Cardiac muscle cell (in vitro differentiated cells and primary cell): ENCODE results near the gene ACTN4. TPM values are rescaled to one million over a fixed set of nuclear protein-coding genes. Genes with fewer than 3 reads are reported as not detected.
A peak's percentile ranks its signal among the peaks of the same experiment; 100 is the strongest.

ENCODE experiments used
- DNase-seq, 2 donors: peaks; one replicate each; pipeline versions ENCODE4 v3.0.0 to v3.0.0-alpha.2; 2010 to 2017; ENCODE audit warnings: low read depth in 1 of 2, low spot score in 1 of 2
- H3K27ac ChIP-seq: fragments of 200-600 bp; sonication (generic); 2 replicates; pipeline ENCODE4 v1.5.1; 2016
- H3K27me3 ChIP-seq: fragments of 200-600 bp; sonication (generic); 2 replicates; pipeline ENCODE4 v1.6.0; 2016; ENCODE audit warnings: control low read depth
- H3K36me3 ChIP-seq: fragments of 200-600 bp; sonication (generic); 2 replicates; pipeline ENCODE4 v1.5.1; 2016; ENCODE audit warnings: control low read depth
- H3K4me1 ChIP-seq: fragments of 200-600 bp; sonication (generic); 2 replicates; pipeline ENCODE4 v1.8.1; 2017; ENCODE audit warnings: low read depth, mild to moderate bottlenecking, mixed run types
- H3K4me3 ChIP-seq: fragments of 200-600 bp; sonication (generic); 2 replicates; pipeline ENCODE4 v1.5.1; 2016; ENCODE audit warnings: mild to moderate bottlenecking
- H3K9me3 ChIP-seq: fragments of 200-600 bp; sonication (generic); 2 replicates; pipeline ENCODE4 v1.5.1; 2017; ENCODE audit warnings: low read depth, mild to moderate bottlenecking, control low read depth
- polyA plus RNA-seq: library from polyadenylated mRNA; unstranded; fragments of >200 nt; fragmentation: Nextera tagmentation; extraction: Ambion mirVana; gene quantifications from 2 replicates; pipeline ENCODE4 v1.2.1, GENCODE V29; 2016
- total RNA-seq: library from RNA; depleted of rRNA; stranded (reverse); fragments of >200 nt; gene quantifications from 2 replicates; pipeline ENCODE4 v1.2.3, GENCODE V29; 2016
- TF ChIP-seq, protein P1 (sequence below): IDR thresholded peaks from 2 replicates; pipeline ENCODE4 v1.5.1; 2012; ENCODE audit warnings: low read depth, mild to moderate bottlenecking, low read length

The ACTN4 gene
- total and polyA plus RNA-seq, 2 experiments from 2014 or later, result 77.4 to 465 TPM

- Histone ChIP-seq H3K27me3 (no peaks in the 10 kb centered on the region), H3K4me3 (no peak overlapping the region), H3K27ac (no peak overlapping the region), H3K4me1 (peaks cover 12% of the 10 kb centered on the region), H3K9me3 (no peaks in the 10 kb centered on the region), H3K36me3 (peaks cover 9% of the 10 kb centered on the region)
- TF ChIP-seq, protein P1, sequence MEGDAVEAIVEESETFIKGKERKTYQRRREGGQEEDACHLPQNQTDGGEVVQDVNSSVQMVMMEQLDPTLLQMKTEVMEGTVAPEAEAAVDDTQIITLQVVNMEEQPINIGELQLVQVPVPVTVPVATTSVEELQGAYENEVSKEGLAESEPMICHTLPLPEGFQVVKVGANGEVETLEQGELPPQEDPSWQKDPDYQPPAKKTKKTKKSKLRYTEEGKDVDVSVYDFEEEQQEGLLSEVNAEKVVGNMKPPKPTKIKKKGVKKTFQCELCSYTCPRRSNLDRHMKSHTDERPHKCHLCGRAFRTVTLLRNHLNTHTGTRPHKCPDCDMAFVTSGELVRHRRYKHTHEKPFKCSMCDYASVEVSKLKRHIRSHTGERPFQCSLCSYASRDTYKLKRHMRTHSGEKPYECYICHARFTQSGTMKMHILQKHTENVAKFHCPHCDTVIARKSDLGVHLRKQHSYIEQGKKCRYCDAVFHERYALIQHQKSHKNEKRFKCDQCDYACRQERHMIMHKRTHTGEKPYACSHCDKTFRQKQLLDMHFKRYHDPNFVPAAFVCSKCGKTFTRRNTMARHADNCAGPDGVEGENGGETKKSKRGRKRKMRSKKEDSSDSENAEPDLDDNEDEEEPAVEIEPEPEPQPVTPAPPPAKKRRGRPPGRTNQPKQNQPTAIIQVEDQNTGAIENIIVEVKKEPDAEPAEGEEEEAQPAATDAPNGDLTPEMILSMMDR, result no peak
- DNase-seq, result no peak
Measured at GRCh38 chr19:38616265-38616664, 31.2 kb upstream of the ACTN4 start.

DNA sequence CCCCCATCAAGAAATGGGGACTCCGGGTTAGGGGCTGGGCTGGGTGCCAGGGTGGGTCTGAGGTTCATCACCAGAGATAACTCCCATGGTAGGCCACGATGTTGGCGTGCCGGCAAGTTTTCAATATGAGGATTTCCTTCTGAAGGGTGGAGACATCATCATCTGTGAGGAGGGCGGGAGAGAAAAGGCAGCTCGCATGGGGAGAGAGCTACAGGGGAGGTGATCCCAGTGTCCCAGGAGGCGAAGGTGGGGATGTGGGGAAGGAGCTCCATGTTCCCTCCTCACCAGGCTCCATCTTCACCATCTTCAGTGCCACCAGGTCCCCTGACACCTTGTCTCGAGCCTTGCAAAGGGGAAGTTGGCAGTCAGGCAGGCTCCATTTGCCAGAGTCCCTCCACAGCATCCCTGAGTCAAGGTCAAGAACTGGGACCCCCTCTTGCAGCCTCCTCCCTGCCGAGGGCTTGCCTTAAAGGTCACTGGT is 30.1 kb upstream of the ACTN4 start:
- TF ChIP-seq, protein P1, result no peak
- H3K36me3 ChIP-seq, result peaks cover 15% of the 10 kb centered on the region
- H3K27me3 ChIP-seq, result no peaks in the 10 kb centered on the region
- H3K27ac ChIP-seq, result no peak overlapping the region
- H3K4me1 ChIP-seq, result peaks cover 12% of the 10 kb centered on the region
- DNase-seq, result no peak
- no peaks in the 10 kb centered on the region for H3K9me3 ChIP-seq
- no peak overlapping the region for H3K4me3 ChIP-seq

DNA sequence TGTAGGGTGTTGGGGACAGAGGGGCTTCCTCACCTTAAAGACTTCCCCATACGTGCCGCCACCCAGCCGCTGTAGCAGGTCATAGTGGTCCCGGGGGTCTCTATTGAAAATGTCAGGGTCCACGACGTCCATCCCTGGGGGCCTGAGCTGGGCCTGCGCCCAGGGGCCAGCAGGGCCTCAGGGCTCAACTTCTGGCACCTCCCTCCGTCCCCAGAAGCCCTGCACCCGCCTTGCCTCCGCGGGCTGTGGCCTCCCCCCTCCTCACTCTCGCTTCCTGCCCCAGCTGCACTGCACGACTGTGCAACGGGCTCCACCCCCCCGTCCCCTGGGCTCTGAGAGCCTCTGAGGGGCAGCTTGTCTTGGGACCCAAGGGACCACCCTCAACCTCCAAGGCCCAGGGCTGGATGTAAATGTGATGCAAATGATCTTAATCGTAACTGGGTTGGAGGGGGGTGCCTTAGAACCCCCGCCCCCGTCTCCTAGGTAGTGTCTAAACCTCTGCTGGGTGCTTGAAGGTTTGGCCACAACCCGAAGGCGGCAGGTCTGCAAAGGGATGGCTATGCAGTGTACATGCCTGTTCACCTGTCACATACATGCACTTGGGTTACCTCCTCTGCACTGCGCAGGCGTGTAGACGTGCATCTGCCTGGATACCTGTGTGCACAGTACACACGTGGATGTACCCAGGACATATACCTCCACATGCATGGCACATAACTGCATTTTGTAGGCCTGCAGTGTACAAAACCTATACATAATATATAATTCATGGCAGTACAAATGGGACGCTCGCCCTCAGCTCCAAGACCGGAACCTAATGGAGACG is 29.5 kb upstream of the ACTN4 start, which contains the start of gene MAP4K1:
Gene MAP4K1, minus strand, starts transcription at position 190 of the 826 bp plus-strand sequence. Its CDS starts 58 bp downstream, at position 132.
- peak within 1 kb of the TSS; percentile 75 for H3K4me3 ChIP-seq
- TF ChIP-seq, protein P1, result no peak
- peaks cover 20% of the 10 kb centered on the region for H3K36me3 ChIP-seq
- peak within 1 kb of the TSS; percentile 89 for H3K27ac ChIP-seq
- H3K27me3 ChIP-seq, result no peaks in the 10 kb centered on the region
- H3K4me1 ChIP-seq, result peaks cover 12% of the 10 kb centered on the region
- no peak for DNase-seq
- H3K9me3 ChIP-seq, result no peaks in the 10 kb centered on the region

- DNase-seq, result peak; percentile 99
- peak within 1 kb of the TSS; percentile 89 for H3K27ac ChIP-seq
- H3K4me1 ChIP-seq, result peaks cover 12% of the 10 kb centered on the region
- H3K36me3 ChIP-seq, result peaks cover 26% of the 10 kb centered on the region
- TF ChIP-seq, protein P1, result no peak
- peak within 1 kb of the TSS; percentile 75 for H3K4me3 ChIP-seq
- no peaks in the 10 kb centered on the region for H3K27me3 ChIP-seq
- no peaks in the 10 kb centered on the region for H3K9me3 ChIP-seq
Measured at GRCh38 chr19:38618590-38619360, 28.7 kb upstream of the ACTN4 start, which contains the start of gene EIF3K. TSS of gene EIF3K (plus strand) at chr19:38619188. CDS start at chr19:38619269, 81 bp downstream.

DNA sequence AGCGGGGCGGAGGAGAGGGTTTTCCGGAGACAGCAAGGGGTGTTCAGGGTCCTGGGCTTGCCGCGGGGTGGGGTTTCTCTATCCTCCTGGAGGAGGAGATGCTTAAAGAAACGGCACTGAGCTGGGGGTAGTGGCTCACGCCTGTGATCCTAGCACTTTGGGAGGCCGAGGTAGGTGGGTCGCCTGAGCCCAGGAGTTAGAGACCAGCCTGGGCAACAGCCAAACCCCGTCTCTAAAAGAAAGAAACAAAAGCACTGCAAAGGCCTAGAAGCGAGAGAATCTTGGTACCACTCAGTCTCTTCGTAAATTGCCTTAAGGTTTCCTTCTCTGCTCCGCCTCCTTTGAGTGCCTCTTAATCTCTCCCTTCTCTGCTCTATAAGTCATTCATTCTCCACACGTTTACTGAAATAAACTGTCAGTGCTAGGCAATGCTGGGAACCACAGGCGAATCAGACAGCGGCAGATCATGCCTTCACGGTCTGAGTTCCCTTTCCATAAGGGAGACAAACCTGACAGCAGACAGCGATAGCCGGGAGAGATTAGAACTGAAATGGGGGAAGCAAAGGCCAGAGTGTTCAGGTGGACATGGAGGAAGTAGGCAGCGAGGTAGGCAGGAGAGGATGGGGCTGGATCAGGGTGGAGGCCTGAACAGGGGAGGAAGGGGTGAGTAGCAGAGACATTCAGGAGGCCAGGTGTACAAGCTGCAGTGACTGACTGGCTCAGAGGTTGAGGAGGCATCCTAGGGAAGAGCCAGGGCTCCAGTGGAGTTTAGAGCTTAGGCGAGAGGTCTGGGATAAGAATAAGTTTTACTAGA is 27.9 kb upstream of the ACTN4 start:
- Histone ChIP-seq H3K27me3 (no peaks in the 10 kb centered on the region), H3K4me3 (peak overlapping the region; percentile 75), H3K27ac (peak overlapping the region; percentile 77), H3K9me3 (no peaks in the 10 kb centered on the region), H3K4me1 (peaks cover 12% of the 10 kb centered on the region), H3K36me3 (peaks cover 31% of the 10 kb centered on the region)
- no peak for DNase-seq
- TF ChIP-seq, protein P1, result no peak
